Left lung (tissue), 14 donors: Measurements from ENCODE around the gene SPEN. TPM values are rescaled to one million over a fixed set of nuclear protein-coding genes. Genes with fewer than 3 reads are reported as not detected.
A peak's percentile ranks its signal among the peaks of the same experiment; 100 is the strongest.

ENCODE experiments used
- ATAC-seq: fragments of 200-7000 bp; cut with Tn5 transposase; one replicate; pipeline ENCODE4 v1.9.1; 2020; ENCODE audit warnings: moderate library complexity
- DNase-seq, 4 donors: peaks; one replicate each; pipeline ENCODE4 v3.0.0-alpha.2; 2013 to 2020
- H3K27ac ChIP-seq, 2 donors: fragments of 200-600 bp; sonication (generic) in 1 of 2; one replicate each; pipeline versions ENCODE4 v1.5.0 to v1.8.0; 2020 to 2021
- H3K27me3 ChIP-seq, 2 donors: fragments of 200-600 bp; sonication (generic) in 1 of 2; one replicate each; pipeline versions ENCODE4 v1.5.0 to v1.8.0; 2020 to 2021
- H3K36me3 ChIP-seq, 2 donors: fragments of 200-600 bp; sonication (generic) in 1 of 2; one replicate each; pipeline versions ENCODE4 v1.5.0 to v1.8.0; 2020 to 2021
- H3K4me1 ChIP-seq, 2 donors: fragments of 200-600 bp; one replicate each; pipeline ENCODE4 v1.8.0; 2021
- H3K4me3 ChIP-seq, 2 donors: fragments of 200-600 bp; sonication (generic) in 1 of 2; one replicate each; pipeline versions ENCODE4 v1.5.0 to v1.8.0; 2020 to 2021; ENCODE audit warnings: mild to moderate bottlenecking in 1 of 2
- H3K9me3 ChIP-seq, 2 donors: fragments of 200-600 bp; sonication (generic) in 1 of 2; one replicate each; pipeline versions ENCODE4 v1.5.0 to v1.8.0; 2020 to 2021
- intact Hi-C, 2 donors: fragments of 100-400 bp; cut with DNase I; formaldehyde crosslinking; loops; one replicate each; pipeline versions ENCODE4 v1.11.2 to v1.14.2; 2022
- long read RNA-seq, 12 donors: library from polyadenylated mRNA in 2 of 12; unstranded in 2 of 12; transcript quantifications; one replicate each; pipeline ENCODE4 v2.0.0 and lab custom pipeline, GENCODE V29; 2019 to 2026
- polyA plus RNA-seq, 6 donors: library from polyadenylated mRNA; unstranded; fragments of 120-200 nt; gene quantifications; one replicate each; pipeline ENCODE4 v1.2.1, GENCODE V29; 2013; ENCODE audit not compliant: insufficient read length in 6 of 6
- total RNA-seq, 2 donors: library from RNA; stranded (reverse); fragmentation: NEBNext Ultra II Directional; extraction: Animal tissue kit (Norgen Biotek cat#: 25700); gene quantifications; one replicate each; pipeline ENCODE4 v1.2.1, GENCODE V29; 2021
- TF ChIP-seq, protein P1 (sequence below), 2 donors: fragments of 200-600 bp; sonication (generic) in 1 of 2; IDR thresholded peaks; one replicate each; pipeline versions ENCODE4 v1.5.0 to v1.8.0; 2021; ENCODE audit warnings: antibody characterized with exemption in 2 of 2
- donor health status: DM: no; HTN: yes; CAD: no.
- donor health status: DM: no; HTN: no; CAD: no.

SPEN gene, protein sequence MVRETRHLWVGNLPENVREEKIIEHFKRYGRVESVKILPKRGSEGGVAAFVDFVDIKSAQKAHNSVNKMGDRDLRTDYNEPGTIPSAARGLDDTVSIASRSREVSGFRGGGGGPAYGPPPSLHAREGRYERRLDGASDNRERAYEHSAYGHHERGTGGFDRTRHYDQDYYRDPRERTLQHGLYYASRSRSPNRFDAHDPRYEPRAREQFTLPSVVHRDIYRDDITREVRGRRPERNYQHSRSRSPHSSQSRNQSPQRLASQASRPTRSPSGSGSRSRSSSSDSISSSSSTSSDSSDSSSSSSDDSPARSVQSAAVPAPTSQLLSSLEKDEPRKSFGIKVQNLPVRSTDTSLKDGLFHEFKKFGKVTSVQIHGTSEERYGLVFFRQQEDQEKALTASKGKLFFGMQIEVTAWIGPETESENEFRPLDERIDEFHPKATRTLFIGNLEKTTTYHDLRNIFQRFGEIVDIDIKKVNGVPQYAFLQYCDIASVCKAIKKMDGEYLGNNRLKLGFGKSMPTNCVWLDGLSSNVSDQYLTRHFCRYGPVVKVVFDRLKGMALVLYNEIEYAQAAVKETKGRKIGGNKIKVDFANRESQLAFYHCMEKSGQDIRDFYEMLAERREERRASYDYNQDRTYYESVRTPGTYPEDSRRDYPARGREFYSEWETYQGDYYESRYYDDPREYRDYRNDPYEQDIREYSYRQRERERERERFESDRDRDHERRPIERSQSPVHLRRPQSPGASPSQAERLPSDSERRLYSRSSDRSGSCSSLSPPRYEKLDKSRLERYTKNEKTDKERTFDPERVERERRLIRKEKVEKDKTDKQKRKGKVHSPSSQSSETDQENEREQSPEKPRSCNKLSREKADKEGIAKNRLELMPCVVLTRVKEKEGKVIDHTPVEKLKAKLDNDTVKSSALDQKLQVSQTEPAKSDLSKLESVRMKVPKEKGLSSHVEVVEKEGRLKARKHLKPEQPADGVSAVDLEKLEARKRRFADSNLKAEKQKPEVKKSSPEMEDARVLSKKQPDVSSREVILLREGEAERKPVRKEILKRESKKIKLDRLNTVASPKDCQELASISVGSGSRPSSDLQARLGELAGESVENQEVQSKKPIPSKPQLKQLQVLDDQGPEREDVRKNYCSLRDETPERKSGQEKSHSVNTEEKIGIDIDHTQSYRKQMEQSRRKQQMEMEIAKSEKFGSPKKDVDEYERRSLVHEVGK (N-terminal part only)
- 10 to 100 TPM; 37.2 to 54.1 TPM for total RNA-seq
- 10 to 100 TPM; 61.4 to 71.4 (median 64.6) TPM for polyA plus RNA-seq
- long read RNA-seq, donor 1, transcript SPEN-204 (2 exons, 1,404 nt), result major isoform, 6 of 29 reads
- long read RNA-seq, donor 1, transcript SPEN-205 (2 exons, 543 nt), result minor isoform, 5 of 29 reads
- long read RNA-seq, donor 1, partial matches to known transcripts, result 18 of 29 reads
- long read RNA-seq, donor 1, other reads (novel, unspliced or antisense), result 0 of 29 reads
- long read RNA-seq, donor 2, partial matches to known transcripts, result 10 of 23 reads
- long read RNA-seq, donor 2, other reads (novel, unspliced or antisense), result 10 of 23 reads
- long read RNA-seq, donor 3, partial matches to known transcripts, result 7 of 13 reads
- long read RNA-seq, donor 3, other reads (novel, unspliced or antisense), result 0 of 13 reads
- long read RNA-seq, donor 4, result 0 reads
- long read RNA-seq, donor 5, partial matches to known transcripts, result 27 of 31 reads
- long read RNA-seq, donor 5, other reads (novel, unspliced or antisense), result 0 of 31 reads
- long read RNA-seq, donor 6, partial matches to known transcripts, result 0 of 2 reads
- long read RNA-seq, donor 6, other reads (novel, unspliced or antisense), result 0 of 2 reads
- long read RNA-seq, donor 7, partial matches to known transcripts, result 10 of 12 reads
- long read RNA-seq, donor 7, other reads (novel, unspliced or antisense), result 0 of 12 reads
- long read RNA-seq, donor 8, transcript SPEN-205 (2 exons, 543 nt), result major isoform, 9 of 27 reads
- long read RNA-seq, donor 8, partial matches to known transcripts, result 14 of 27 reads
- long read RNA-seq, donor 8, other reads (novel, unspliced or antisense), result 0 of 27 reads
- long read RNA-seq, donor 9, partial matches to known transcripts, result 0 of 1 reads
- long read RNA-seq, donor 9, other reads (novel, unspliced or antisense), result 0 of 1 reads
- long read RNA-seq, donor 10, partial matches to known transcripts, result 2 of 6 reads
- long read RNA-seq, donor 10, other reads (novel, unspliced or antisense), result 4 of 6 reads
- long read RNA-seq, donor 11, partial matches to known transcripts, result 131 of 136 reads
- long read RNA-seq, donor 11, other reads (novel, unspliced or antisense), result 0 of 136 reads
- long read RNA-seq, donor 12, partial matches to known transcripts, result 11 of 17 reads
- long read RNA-seq, donor 12, other reads (novel, unspliced or antisense), result 0 of 17 reads

DNA sequence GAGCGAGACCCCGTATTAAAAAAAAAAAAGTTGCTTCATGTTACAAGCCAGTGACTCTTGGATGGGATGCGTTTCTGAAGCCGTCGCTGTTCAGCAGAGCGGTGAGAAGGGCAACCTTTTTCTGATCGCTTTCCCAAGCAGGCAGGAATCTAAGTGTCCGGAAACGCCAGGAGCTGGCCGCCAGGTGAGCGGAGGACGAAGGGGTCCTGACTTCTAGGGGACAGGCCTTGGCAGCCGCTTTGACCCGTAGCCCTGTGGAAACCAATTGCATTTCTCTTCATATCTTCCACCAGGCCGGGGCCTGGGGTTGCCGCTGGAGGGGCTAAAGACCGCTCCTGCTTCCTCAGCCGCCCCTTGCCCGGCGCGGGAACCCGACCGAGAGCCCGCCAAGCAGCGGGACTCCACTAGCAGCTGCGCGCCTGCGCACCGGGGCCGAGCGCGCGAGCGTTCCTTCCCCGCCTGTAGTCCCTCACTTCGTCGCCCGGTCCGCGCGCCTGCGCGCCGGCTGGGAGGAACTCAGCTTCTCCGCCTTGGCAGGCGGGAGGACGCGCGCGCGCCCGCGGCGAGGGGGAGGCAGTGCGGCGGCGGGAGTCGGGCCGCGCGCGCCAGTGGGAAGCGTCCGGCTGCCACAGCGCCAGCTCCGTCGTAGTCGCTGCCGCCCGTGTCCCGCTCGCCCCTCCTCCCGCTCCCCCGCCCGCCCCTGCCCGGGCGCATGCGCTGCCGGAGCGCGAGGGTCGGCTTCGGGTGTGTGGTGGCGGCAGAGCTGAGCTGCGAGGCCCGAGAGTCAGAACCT lies at the start of gene SPEN:
Gene SPEN, plus strand, starts transcription at position 608 of the 793 bp plus-strand sequence. CDS start 361 bp downstream, outside the sequence.
- TF ChIP-seq, protein P1, sequence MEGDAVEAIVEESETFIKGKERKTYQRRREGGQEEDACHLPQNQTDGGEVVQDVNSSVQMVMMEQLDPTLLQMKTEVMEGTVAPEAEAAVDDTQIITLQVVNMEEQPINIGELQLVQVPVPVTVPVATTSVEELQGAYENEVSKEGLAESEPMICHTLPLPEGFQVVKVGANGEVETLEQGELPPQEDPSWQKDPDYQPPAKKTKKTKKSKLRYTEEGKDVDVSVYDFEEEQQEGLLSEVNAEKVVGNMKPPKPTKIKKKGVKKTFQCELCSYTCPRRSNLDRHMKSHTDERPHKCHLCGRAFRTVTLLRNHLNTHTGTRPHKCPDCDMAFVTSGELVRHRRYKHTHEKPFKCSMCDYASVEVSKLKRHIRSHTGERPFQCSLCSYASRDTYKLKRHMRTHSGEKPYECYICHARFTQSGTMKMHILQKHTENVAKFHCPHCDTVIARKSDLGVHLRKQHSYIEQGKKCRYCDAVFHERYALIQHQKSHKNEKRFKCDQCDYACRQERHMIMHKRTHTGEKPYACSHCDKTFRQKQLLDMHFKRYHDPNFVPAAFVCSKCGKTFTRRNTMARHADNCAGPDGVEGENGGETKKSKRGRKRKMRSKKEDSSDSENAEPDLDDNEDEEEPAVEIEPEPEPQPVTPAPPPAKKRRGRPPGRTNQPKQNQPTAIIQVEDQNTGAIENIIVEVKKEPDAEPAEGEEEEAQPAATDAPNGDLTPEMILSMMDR (IDR thresholded peaks at IDR 0.05), result peak in 1 of 2 donors; percentile 32
- H3K36me3 ChIP-seq, result no peaks in the 10 kb centered on the region

DNA sequence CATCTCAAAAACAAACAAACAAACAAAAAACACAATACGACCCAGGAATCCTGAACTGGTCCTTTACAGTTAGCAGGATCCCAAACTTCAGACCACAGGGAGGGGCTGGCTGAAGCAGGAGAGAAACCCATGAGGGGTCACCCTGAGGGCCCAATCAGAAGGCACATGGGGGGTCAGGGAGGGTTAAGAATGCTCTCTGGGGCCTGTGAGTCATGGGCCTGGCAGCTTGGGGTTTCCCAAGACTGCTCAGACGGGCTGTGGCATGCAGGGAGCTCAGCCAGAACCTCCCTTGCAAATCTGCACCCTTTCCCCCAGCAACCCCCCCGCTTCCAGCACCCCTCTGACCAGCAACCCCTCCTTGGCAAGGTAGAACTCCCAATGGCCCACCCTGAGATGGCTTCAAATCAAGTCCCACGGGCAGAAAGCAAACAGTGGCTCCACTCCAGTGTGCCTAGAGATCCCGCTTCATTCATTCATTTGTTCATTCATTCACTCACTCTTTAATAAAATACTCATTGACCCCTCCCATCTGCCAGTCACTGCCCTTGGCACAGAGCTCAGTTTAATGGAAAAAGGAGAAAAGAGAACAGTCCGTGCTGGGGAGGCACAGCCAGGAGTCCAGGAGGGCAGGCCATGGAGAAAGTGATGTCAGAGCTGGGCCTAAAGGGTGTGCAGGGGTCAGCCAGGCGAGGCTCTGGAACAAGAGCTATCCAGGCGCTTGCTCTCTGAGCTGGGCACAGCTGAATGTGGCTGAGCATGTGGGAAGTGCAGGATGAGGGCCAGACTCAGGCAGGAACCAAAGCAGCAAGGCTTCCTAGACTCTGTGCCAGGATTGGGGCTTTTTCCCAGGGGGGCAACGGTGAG lies 48.3 kb upstream of the SPEN start:
- TF ChIP-seq, protein P1 (IDR thresholded peaks at IDR 0.05), result no peak
- peaks cover 0 to 4% of the 10 kb centered on the region in 2 donors for H3K27me3 ChIP-seq
- no peaks in the 10 kb centered on the region for H3K9me3 ChIP-seq
- no peak overlapping the region for H3K4me3 ChIP-seq
- H3K36me3 ChIP-seq, result no peaks in the 10 kb centered on the region
- DNase-seq (peak in 2 of 4 donors; percentile 82 to 85), ATAC-seq (peak; percentile 75)
- H3K27ac ChIP-seq, result peak overlapping the region; percentile 49 to 64
- H3K4me1 ChIP-seq, result peaks cover 23 to 38% of the 10 kb centered on the region in 2 donors
- intact Hi-C loops, result no loop called here

More for the DNA sequence above, at the start of gene SPEN:
- Histone ChIP-seq H3K4me3 (peak within 1 kb of the TSS; percentile 85 to 91), H3K27ac (peak within 1 kb of the TSS; percentile 96 to 98), H3K27me3 (no peaks in the 10 kb centered on the region), H3K4me1 (peaks cover 20 to 43% of the 10 kb centered on the region in 2 donors), H3K9me3 (no peaks in the 10 kb centered on the region)
- ATAC-seq, result peak; percentile 88
- DNase-seq, result peak; percentile 97 to 100 (median 99)
- intact Hi-C loops, result no loop called here
